Endometrial microvascular endothelial cells (primary cell): ENCODE measurements around the gene NKAIN2. TPM values are rescaled to one million over a fixed set of nuclear protein-coding genes. Genes with fewer than 3 reads are reported as not detected.
"Not testable (repeated sequence)": the region's sequence is repeated elsewhere in the genome, so short reads cannot be mapped to it uniquely, and the experiment has no call there.

Experiments
- in situ Hi-C: cut with HindIII; loops from 2 replicates; pipeline ENCODE4 v1.10.0; 2017; ENCODE audit warnings: low sequenced_read_pairs, low pct_unique_long_range_greater_than_20kb; ENCODE audit errors: inconsistent ontology term
- total RNA-seq: library from RNA; depleted of rRNA; stranded (reverse); fragments of >200 nt; gene quantifications from one replicate; pipeline ENCODE4 v1.2.3, GENCODE V29; 2015; ENCODE audit errors: inconsistent ontology term

The NKAIN2 gene
- total RNA-seq, 1 donor from 2014 or later: not detected

DNA sequence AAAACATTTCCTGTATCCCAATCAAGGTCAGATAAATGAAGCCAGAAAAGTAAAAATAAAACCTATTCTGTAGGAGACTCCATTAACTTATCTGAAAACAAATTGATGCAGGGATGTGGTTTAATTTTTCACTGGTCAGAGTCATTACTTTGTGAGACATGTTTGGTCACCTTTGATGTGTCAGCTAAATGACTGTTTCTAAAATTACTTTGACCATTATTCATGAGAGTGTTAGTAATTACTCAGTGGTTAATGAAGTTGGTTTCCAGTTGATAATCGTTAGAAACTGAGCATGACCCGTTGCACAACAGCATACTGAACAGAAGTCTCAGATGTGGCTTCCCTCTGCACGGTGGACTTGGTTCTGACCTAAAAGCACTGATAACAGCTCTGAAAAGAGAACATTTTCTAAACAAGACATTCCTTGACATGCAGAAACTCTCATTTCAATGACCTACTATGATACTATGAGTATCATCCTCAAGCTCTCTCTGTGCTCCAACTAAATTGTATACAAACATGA lies 748.1 kb downstream of the NKAIN2 start:
- in situ Hi-C loops: no loop called here

DNA sequence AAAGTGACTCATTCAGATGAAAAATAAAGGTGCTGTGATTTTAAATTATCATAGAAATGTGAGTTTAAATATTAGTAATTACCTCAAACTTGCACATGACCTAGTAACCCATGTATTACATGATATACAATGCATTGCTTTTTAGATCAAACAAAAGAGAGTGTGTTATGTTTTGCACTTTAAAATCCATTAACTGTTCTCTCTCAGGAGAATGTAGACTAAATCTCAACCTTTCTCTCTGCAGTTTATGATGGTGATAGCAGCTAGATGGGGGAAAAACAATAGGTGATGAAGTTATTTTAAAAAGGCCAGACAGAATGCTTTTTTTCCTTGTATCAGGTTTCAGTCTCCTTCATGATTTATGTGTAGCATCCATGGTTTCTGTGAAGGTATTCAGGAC lies 754.2 kb downstream of the NKAIN2 start:
- in situ Hi-C loops: no loop called here

DNA sequence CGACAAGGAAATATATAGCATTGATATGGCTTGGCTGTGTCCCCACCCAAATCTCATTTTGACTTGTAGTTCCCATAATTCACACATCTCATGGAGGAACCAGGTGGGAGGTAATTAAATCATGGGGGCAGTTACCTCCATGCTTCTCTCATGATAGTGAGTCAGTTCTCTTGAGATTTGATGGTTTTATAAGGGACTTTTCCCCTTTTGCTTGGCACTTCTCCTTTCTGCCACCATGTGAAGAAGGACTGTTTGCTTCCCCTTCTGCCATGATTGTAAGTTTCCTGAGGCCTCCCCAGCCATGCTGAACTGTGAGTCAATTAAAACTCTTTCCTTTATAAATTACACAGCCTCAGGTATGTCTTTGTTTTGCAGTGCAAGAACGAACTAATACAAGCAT lies 756.4 kb downstream of the NKAIN2 start:
- in situ Hi-C loops: not testable (repeated sequence)

DNA sequence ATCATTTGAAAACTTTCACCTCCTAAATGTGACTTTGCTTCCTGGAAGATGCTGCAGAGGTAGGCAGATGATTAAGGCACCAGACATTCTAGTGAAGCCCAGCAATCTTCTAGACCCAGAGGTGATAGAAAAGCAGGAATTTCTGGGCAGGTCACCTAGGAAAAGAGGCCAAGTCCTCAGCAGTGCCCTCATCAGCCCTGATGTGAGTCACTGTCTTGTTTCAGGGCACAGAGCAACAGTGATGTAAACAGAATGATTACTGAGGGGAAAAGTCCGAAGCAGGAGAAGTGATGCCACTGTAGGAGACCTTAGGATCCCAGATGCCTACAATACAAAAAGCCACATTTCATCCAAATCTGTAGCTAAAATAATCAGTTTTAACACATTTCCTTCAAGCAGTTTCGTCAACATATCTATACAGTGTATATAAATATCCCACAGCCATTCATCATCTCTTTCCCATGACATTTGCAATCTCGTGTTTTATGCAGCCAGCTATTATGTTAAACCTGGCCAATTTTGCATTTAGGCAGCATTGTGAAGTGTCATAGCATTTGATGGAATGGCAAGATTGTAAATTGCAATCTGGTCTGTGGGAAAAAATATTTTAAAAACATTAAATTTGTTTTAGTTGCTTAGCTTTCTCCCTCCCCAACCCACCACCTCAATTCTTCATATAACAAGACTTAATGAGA lies 757.4 kb downstream of the NKAIN2 start:
- in situ Hi-C loops: no loop called here

DNA sequence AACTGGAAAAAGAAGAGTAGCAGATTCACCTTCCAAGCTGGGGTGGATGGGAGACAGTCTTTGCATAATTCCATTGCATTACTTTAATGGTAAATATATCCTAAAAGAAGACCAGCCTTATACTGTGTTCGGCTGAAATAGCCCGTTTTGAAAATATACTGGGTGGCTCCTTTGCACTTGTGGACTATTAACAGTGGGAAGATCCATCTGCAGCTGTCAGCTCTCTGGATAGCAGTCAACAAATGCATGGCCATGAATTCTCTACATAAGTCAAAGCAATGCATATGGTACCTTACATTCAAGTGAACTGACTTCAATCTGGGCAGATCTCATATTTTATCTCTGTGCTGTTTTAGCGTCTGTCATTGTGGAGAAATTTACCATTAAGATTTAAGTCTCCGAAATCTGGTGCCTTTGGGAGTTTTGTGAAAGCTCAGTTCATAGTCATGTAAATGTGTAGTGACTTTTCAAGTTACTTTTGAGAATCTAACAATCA lies 758.0 kb downstream of the NKAIN2 start:
- in situ Hi-C loops: no loop called here

DNA sequence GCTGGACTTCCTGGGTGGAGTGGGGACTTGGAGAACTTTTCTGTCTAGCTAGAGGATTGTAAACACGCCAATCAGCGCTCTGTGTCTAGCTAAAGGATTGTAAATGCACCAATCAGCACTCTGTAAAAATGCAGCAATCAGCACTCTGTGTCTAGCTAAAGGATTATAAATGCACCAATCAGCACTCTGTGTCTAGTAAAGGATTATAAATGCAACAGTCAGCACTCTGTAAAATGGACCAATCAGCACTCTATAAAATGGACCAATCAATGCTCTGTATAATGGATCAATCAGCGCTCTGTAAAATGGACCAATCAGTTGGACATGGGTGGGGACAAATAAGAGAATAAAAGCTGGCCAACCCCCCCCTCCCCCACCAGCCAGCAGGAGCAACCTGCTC lies 760.5 kb downstream of the NKAIN2 start:
- in situ Hi-C loops: not testable (repeated sequence)

DNA sequence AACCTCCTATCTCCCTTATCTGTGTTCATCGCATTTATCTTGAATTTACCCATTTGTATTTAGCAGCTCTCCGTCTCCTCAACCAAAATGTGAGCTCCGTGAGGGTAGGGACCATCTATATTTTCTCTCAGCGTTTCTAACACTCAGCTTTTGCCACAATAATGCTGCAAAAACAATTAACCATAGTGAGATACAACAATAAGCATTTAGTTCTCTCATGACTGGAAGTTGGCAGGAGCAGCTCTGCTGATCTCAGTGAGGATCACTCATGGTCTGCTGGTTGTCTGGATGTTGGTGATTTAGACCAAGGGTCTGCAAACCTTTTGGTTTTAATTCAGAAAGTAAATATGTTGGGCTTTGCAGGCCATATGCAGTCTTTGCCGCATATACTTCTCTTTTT lies 763.7 kb downstream of the NKAIN2 start:
- in situ Hi-C loops: no loop called here

DNA sequence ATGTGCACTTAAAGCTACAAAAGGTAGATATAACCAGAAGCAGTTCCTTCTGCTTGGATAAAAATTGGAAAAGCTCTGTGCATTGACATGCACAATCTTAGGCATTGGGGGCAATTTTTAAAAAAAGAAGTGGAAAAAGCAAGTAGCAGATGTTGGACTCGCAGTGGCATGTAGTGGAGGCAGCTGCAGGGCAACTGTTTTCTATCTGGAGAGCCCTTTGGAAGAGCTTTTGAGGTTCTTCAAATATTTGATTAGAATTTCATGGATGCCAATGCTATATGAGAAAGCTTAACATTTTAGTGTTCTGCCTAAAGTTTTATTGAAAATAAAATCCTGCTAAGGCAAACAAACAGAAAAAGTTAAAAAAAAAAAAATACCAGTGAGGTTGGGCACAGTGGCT lies 770.3 kb downstream of the NKAIN2 start:
- in situ Hi-C loops: no loop called here

DNA sequence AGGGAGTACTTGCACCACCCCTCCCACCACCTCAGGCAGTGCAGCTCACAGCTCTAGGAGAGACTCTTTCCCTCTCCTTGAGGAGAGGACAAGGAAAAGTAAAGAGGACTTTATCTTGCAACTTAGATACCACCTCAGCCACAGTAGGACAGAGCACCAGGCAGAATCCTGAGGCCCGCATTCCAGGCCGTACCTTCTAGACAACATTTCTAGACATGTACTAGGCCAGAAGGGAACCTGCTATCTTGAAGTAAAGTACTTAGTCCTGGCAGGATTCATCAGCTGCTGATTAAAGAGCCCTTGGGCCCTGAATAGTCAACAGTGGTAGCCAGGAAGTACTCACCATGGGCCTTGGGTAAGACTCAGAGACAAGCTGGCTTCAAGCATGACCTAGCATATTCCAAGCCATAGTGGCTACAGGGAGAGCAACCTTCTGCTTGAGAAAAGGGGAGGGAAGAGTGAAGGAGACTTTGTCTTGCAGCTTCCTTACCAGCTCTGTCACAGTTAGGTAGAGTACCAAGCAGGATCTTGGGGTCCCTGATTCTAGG lies 774.1 kb downstream of the NKAIN2 start:
- in situ Hi-C loops: no loop called here

DNA sequence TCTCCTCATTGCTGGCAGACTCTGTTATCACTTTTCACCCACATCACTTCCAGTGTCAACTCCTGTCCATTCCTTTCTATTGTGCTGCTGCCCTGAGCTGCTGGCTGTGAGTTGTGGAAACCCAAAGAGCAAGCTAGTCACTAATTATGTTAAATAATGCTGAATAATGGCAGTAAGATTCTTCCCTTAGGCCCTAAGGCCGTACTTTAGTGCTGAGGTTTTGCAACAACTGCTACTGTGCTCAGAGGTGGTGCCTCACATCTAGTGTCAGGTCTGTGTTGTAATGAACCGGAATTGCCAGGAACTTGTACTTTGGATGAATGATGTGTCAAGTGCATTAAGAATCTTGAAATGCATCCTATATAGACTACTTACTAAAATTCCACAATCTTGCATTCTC lies 786.3 kb downstream of the NKAIN2 start:
- in situ Hi-C loops: no loop called here

DNA sequence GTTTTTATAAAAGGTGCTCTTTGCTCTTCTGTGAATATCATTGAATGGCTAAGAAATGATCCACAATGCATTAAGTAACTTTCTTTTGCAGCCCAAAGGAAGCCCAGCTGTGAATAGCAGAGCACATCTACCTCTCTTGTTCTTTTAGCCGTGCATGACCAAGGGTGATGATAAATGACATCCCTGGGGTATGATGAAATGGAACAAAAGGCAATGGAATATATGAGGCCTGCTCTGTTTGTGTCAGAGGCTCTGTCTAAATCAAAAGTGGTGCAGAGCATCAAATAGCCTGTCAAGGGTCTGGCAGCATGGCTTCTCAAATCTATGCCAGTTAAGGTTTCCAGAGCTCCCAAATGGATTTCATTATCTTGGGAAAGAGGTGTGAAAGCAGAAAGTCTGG lies 796.0 kb downstream of the NKAIN2 start:
- in situ Hi-C loops: no loop called here

DNA sequence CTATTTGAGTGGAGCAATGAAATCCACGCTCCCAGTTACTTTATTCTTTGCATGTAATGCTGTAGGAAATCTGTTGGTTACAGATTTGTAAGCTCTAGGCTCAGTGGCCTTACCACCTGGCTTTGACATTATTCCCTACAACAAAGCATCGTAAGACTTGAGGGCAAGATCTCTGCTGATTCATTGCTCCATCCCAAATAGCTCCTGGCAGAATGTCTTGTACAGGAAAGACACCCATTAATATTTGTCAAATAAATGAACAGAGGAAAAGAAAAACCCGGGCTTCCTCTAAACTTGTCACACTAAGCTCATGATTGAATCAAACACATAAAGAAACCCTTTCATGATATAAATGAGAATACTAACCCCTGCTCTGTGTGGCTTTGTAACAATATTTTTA lies 801.1 kb downstream of the NKAIN2 start:
- in situ Hi-C loops: no loop called here

DNA sequence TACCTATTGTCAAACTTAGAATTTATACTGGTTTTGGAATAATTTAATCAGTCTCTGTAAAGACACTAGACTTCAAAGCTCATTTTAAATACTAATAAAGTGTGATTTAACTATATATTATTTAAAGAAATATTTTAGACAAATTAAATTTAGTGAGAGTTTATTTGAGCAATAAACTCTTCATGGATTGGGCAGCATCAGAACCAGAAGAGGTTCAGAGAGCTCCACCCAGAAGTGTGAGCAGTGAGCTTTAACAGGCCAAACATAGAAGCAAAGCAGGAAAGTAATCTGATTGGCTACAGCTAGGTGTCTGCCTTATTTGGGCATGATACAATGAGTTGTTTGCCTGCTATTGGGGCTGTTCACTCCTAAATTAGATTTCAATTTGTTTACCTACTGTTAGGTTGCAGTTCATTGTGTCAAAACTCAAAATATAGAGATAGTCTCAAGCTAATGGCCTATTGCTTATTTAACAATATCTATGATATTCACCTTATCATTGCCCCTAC lies 803.5 kb downstream of the NKAIN2 start:
- in situ Hi-C loops: no loop called here

DNA sequence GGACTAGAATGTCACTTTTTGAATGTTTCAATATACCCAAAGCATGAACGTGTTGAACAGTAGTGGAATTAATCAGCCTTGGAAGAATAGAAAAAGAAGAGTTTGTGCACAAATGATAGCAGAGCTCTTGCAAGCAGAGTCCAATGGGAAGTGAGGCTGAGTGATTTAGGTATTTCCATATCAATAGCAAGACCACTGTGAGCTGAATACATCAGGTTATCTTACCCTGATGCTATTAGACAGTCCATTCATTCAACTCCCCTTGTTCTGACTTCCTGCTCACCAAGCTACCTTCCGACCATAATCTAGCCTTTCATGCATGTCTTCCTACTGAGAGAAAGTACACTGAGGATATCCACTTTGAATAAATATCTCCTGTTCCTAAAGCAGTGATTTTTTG lies 809.4 kb downstream of the NKAIN2 start:
- in situ Hi-C loops: no loop called here

DNA sequence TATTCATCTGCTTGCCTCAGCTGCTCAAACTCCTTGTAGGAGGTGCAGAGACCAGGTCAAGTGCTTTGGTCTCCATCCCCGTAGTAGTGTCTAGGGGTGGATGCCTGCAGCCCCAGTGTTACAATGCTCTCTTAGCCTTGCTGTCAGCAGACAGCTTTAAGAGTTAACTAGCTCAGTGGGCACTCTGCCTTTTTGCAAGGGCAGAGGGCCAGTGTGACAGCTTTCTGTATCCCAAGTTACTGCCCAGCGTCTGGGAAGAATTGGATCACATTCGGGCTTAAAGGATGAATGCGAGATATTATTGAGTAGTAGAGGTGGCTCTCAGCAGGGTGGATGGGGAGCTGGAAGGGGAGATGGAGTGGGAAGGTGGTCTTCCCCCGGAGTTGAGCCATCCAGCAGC lies 818.7 kb downstream of the NKAIN2 start:
- in situ Hi-C loops: no loop called here

DNA sequence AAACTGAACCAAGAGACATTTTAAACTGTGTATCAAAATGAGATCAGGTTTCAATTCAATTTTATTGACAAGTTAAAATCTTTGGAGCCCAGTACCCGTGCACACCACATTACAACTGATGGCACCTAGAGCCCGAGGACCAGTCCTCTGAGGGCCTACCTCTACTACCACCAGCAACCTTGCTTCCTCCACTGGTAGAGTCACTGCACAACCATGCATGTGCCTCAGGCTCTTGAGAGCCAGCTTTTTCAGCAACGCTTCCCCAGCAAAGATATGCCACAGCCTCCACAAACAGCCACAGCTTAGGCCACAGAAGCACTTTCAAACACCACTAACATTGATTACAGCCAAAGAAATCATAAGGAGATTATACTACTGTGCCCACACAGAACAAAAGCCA lies 830.0 kb downstream of the NKAIN2 start:
- in situ Hi-C loops: no loop called here

DNA sequence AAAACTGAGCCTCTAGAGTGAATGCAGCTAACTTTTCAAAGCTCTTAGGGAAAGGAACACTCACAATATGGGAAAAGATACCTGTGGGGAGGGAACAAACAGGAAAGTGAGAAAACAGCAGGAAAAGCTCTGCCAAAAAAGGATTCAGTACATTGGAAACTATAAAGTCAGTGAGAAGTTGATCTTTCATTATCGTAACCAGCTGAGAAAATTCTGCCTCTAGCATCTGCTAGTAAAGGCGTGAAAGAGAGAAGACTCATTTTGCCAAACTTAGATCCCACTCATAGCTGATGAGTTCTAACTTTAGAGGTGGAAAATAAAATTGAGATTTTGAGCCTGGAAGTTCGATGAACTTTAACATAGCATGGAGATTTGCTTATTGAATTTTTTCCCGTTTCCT lies 836.8 kb downstream of the NKAIN2 start:
- in situ Hi-C loops: no loop called here

DNA sequence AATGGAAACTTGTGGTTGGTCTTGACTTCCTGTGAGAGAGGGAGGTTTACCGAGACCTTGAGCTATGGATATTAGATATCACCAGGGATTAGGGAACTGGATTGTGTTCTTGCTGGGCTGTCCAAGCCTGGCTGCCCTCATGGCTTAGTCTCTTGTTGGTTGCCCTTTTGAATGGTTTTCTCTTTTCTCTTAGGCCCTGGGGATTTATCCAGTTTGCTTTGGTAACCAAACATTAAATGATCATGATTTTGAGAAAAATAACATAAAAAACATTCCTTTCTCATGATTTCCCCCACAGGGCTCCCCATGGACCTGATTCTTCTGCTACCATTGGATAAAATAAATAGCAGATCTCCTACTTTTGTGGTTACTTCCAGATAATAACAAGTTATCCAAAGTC lies 852.2 kb downstream of the NKAIN2 start:
- in situ Hi-C loops: no loop called here

DNA sequence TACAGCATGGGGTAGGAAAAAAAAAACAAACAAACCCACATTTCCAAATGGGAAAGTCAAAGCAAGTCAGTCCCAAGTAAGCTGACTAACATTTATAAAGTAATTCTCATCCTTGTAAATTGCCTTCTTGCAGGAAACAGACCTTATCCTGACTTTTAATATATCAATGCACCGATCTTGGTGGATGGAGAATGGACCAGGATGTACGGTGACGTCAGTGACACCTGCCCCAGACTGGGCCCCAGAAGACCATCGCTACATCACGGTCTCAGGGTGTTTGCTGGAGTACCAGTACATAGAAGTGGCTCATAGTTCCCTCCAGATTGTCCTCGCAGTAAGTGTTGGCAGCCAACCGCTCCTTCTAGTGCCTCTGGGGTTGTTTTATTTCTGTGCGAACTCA lies 854.4 kb downstream of the NKAIN2 start:
- in situ Hi-C loops: no loop called here

DNA sequence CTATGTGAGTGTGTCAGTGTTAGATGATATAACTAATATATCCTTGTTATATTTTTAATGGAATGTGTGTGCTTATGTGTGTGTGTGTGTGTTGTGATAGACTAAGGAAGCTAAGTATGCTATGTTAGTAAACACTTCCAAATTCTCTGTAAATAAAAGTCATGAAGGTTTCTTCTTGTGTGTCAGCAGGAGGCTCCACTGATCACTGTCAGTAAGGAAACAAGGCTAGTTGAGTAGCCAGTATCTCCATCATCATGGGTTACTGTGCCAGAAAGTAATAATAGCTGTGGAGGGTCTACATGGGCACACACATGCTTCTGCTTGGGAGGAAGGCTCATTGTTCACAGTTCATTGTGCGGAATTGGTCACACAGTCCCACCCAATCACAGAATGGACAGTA lies 855.8 kb downstream of the NKAIN2 start:
- in situ Hi-C loops: no loop called here
